Mesenchymal stem cell (in vitro differentiated cells and primary cell): ENCODE data around the gene SCGB1C2.

Source experiments
- DNase-seq: peaks from one replicate; pipeline ENCODE4 v3.0.0-alpha.2; 2013
- H2AFZ ChIP-seq: one replicate; pipeline ENCODE4 v1.6.1; 2013; ENCODE audit warnings: low read depth, mild to moderate bottlenecking, control low read depth, inconsistent platforms, low read length, moderate library complexity
- H2AK5ac ChIP-seq: 2 replicates; pipeline ENCODE4 v1.6.1; 2013; ENCODE audit warnings: low read length, moderate library complexity, mild to moderate bottlenecking, inconsistent platforms; ENCODE audit not compliant: severe bottlenecking
- H2BK120ac ChIP-seq: one replicate; pipeline ENCODE4 v1.6.1; 2013; ENCODE audit warnings: low read depth, mild to moderate bottlenecking, inconsistent platforms, low read length, moderate library complexity
- H2BK12ac ChIP-seq, 2 experiments: one replicate each; pipeline ENCODE4 v1.6.1; 2013; ENCODE audit warnings: inconsistent platforms in 2 of 2, low read length in 2 of 2, mild to moderate bottlenecking in 2 of 2, moderate library complexity in 2 of 2, control low read depth in 1 of 2
- H2BK15ac ChIP-seq: one replicate; pipeline ENCODE4 v1.6.1; 2013; ENCODE audit warnings: mild to moderate bottlenecking, low read depth, inconsistent platforms; ENCODE audit not compliant: poor library complexity, severe bottlenecking
- H2BK5ac ChIP-seq: 2 replicates; pipeline ENCODE4 v1.6.1; 2013; ENCODE audit warnings: low read depth, mild to moderate bottlenecking, low read length, control low read depth, inconsistent platforms; ENCODE audit not compliant: poor library complexity, severe bottlenecking
- H3K14ac ChIP-seq, 2 experiments: one replicate each; pipeline ENCODE4 v1.6.1; 2013; ENCODE audit warnings: inconsistent platforms in 2 of 2, low read length in 2 of 2, control low read depth in 1 of 2, mild to moderate bottlenecking in 1 of 2, moderate library complexity in 1 of 2
- H3K18ac ChIP-seq, 2 experiments: one replicate each; pipeline ENCODE4 v1.6.1; 2013; ENCODE audit warnings: inconsistent platforms in 2 of 2, low read length in 2 of 2, control low read depth in 1 of 2, low read depth in 1 of 2, mild to moderate bottlenecking in 1 of 2
- H3K23ac ChIP-seq, 2 experiments: one replicate each; pipeline ENCODE4 v1.6.1; 2013; ENCODE audit warnings: inconsistent platforms in 2 of 2, low read length in 2 of 2, mild to moderate bottlenecking in 2 of 2, moderate library complexity in 2 of 2, control low read depth in 1 of 2
- H3K27ac ChIP-seq: 2 replicates; pipeline ENCODE4 v1.5.1; 2013; ENCODE audit warnings: mild to moderate bottlenecking, moderate library complexity, low read length, control low read depth, inconsistent platforms; ENCODE audit not compliant: poor library complexity, severe bottlenecking
- H3K27me3 ChIP-seq, 2 experiments: 2 replicates each; pipeline versions ENCODE4 v1.6.1 to v1.7.0; 2013; ENCODE audit warnings: low read length in 2 of 2, mild to moderate bottlenecking in 2 of 2, moderate library complexity in 2 of 2, control low read depth in 1 of 2, inconsistent platforms in 1 of 2; ENCODE audit not compliant: control insufficient read depth in 1 of 2, insufficient read depth in 1 of 2
- H3K36me3 ChIP-seq, 2 experiments: 2 replicates each; pipeline versions ENCODE4 v1.6.1 to v1.7.0; 2013; ENCODE audit warnings: low read length in 2 of 2, control low read depth in 1 of 2, inconsistent platforms in 1 of 2, low read depth in 1 of 2, mild to moderate bottlenecking in 1 of 2; ENCODE audit not compliant: insufficient read depth in 2 of 2, control insufficient read depth in 1 of 2
- H3K4ac ChIP-seq, 2 experiments: one replicate each; pipeline ENCODE4 v1.6.1; 2013; ENCODE audit warnings: inconsistent platforms in 2 of 2, low read length in 2 of 2, mild to moderate bottlenecking in 2 of 2, moderate library complexity in 2 of 2, control low read depth in 1 of 2, low read depth in 1 of 2
- H3K4me1 ChIP-seq: 2 replicates; pipeline ENCODE4 v1.6.1; 2013; ENCODE audit warnings: low read depth, low read length, control low read depth; ENCODE audit not compliant: control insufficient read depth, insufficient read depth
- H3K4me2 ChIP-seq: 2 replicates; pipeline ENCODE4 v1.6.1; 2013; ENCODE audit warnings: low read length, mild to moderate bottlenecking, inconsistent platforms; ENCODE audit not compliant: poor library complexity, severe bottlenecking
- H3K4me3 ChIP-seq, 2 experiments: 2 replicates each; pipeline versions ENCODE4 v1.5.1 to v1.7.0; 2013; ENCODE audit warnings: low read length in 2 of 2, mild to moderate bottlenecking in 2 of 2, control low read depth in 1 of 2, low read depth in 1 of 2; ENCODE audit not compliant: insufficient read depth in 1 of 2
- H3K79me1 ChIP-seq: replicated peaks from 2 replicates; pipeline ENCODE4 v1.6.1; 2013; ENCODE audit warnings: mild to moderate bottlenecking, control low read depth, low read length, inconsistent platforms; ENCODE audit not compliant: poor library complexity, severe bottlenecking
- H3K9ac ChIP-seq: 2 replicates; pipeline ENCODE4 v1.7.0; 2013; ENCODE audit warnings: mild to moderate bottlenecking, low read length, moderate library complexity
- H3K9me3 ChIP-seq: 2 replicates; pipeline ENCODE4 v1.7.0; 2013; ENCODE audit warnings: mild to moderate bottlenecking, low read length; ENCODE audit not compliant: control insufficient read depth
- H4K8ac ChIP-seq: one replicate; pipeline ENCODE4 v1.6.1; 2013; ENCODE audit warnings: inconsistent platforms, mild to moderate bottlenecking, low read length, moderate library complexity
- H4K91ac ChIP-seq: one replicate; pipeline ENCODE4 v1.6.1; 2013; ENCODE audit warnings: mild to moderate bottlenecking, low read length, inconsistent platforms
- WGBS: methylation state at CpG from one replicate; pipeline ENCODE4 v1.1.7; 2013; ENCODE audit warnings: mixed read lengths; 5-methylcytosine and 5-hydroxymethylcytosine counted together

The SCGB1C2 gene

GRCh38 chr17:172401-172800 lies 35.0 kb downstream of the SCGB1C2 start:
- DNase-seq = no peak
- peaks cover 32 to 37% of the 10 kb centered on the region in 2 experiments for H3K27me3 ChIP-seq
- no peak overlapping the region for H3K18ac ChIP-seq
- no peak overlapping the region for H3K14ac ChIP-seq
- H3K4me1 ChIP-seq = peaks cover 2% of the 10 kb centered on the region
- peaks cover 0 to 3% of the 10 kb centered on the region in 2 experiments for H3K36me3 ChIP-seq
- H3K4ac ChIP-seq = no peak overlapping the region
- no peak overlapping the region for H2AFZ ChIP-seq
- no peak overlapping the region for H4K91ac ChIP-seq
- H2AK5ac ChIP-seq = no peak overlapping the region
- H2BK15ac ChIP-seq = no peak overlapping the region
- H3K9ac ChIP-seq = no peak overlapping the region
- H2BK12ac ChIP-seq = no peak overlapping the region
- H3K27ac ChIP-seq = no peak overlapping the region
- no peaks in the 10 kb centered on the region for H3K9me3 ChIP-seq
- H2BK120ac ChIP-seq = no peak overlapping the region
- 90% methylated on average over 10 of the region's 11 CpGs for WGBS
- H3K23ac ChIP-seq = no peak overlapping the region
- no peak overlapping the region for H3K4me3 ChIP-seq
- no peaks in the 10 kb centered on the region for H3K79me1 ChIP-seq
- H4K8ac ChIP-seq = no peak overlapping the region
- no peak overlapping the region for H2BK5ac ChIP-seq
- no peak overlapping the region for H3K4me2 ChIP-seq

GRCh38 chr17:173166-173911 lies 36.0 kb downstream of the SCGB1C2 start:
- Histone ChIP-seq H4K91ac (no peak overlapping the region), H3K36me3 (peaks cover 0 to 3% of the 10 kb centered on the region in 2 experiments), H3K23ac (no peak overlapping the region), H4K8ac (no peak overlapping the region), H2AFZ (no peak overlapping the region), H2BK5ac (no peak overlapping the region), H2BK15ac (no peak overlapping the region), H3K9me3 (no peaks in the 10 kb centered on the region), H3K4me3 (no peak overlapping the region), H3K27me3 (peaks cover 42 to 47% of the 10 kb centered on the region in 2 experiments), H3K4me1 (peaks cover 2% of the 10 kb centered on the region), H3K27ac (no peak overlapping the region), H3K4ac (no peak overlapping the region), H3K4me2 (no peak overlapping the region), H3K18ac (no peak overlapping the region), H3K9ac (no peak overlapping the region), H2BK12ac (no peak overlapping the region), H3K79me1 (no peaks in the 10 kb centered on the region), H2BK120ac (no peak overlapping the region), H3K14ac (no peak overlapping the region), H2AK5ac (no peak overlapping the region)
- 77% methylated on average over 10 of the region's 10 CpGs for WGBS
- no peak for DNase-seq

- WGBS = 78% methylated on average over 3 of the region's 3 CpGs
- DNase-seq = no peak
- H2AFZ ChIP-seq = no peak overlapping the region
- no peak overlapping the region for H3K14ac ChIP-seq
- no peak overlapping the region for H2BK5ac ChIP-seq
- no peak overlapping the region for H2BK15ac ChIP-seq
- H3K27ac ChIP-seq = no peak overlapping the region
- H4K91ac ChIP-seq = no peak overlapping the region
- H3K9me3 ChIP-seq = no peaks in the 10 kb centered on the region
- H3K23ac ChIP-seq = no peak overlapping the region
- H3K4me3 ChIP-seq = no peak overlapping the region
- H2BK120ac ChIP-seq = no peak overlapping the region
- H3K4me2 ChIP-seq = no peak overlapping the region
- no peak overlapping the region for H3K4ac ChIP-seq
- H3K4me1 ChIP-seq = peaks cover 19% of the 10 kb centered on the region
- H4K8ac ChIP-seq = no peak overlapping the region
- H3K79me1 ChIP-seq = no peaks in the 10 kb centered on the region
- no peak overlapping the region for H3K9ac ChIP-seq
- H3K27me3 ChIP-seq = peaks cover 54 to 65% of the 10 kb centered on the region in 2 experiments
- H3K18ac ChIP-seq = no peak overlapping the region
- H2BK12ac ChIP-seq = no peak overlapping the region
- peaks cover 0 to 6% of the 10 kb centered on the region in 2 experiments for H3K36me3 ChIP-seq
- no peak overlapping the region for H2AK5ac ChIP-seq
These were observed 39.8 kb downstream of the SCGB1C2 start for GRCh38 chr17:177155-177554.

DNA sequence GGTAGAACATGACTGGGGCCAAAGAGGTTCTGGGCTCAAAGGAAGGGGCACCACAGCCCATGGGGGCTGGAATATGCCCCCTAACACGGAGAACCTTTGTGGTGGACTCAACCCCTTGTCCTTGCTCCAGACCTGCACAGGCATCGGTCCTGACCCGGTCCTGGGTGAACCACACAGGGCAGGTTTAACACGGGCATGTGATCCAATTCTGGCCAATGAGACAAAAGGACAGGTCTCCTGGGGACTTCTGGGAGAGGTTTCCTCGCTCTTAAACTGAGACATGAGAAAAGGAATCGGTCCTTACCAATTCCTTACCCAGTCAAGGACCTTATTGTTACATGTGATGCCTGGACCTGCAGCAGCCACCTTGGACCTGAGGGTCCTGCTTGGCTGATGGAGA lies 40.4 kb downstream of the SCGB1C2 start:
- H3K4me2 ChIP-seq = no peak overlapping the region
- H3K4me1 ChIP-seq = peaks cover 19% of the 10 kb centered on the region
- no peaks in the 10 kb centered on the region for H3K79me1 ChIP-seq
- no peak overlapping the region for H3K18ac ChIP-seq
- no peaks in the 10 kb centered on the region for H3K9me3 ChIP-seq
- H3K14ac ChIP-seq = no peak overlapping the region
- H3K4ac ChIP-seq = no peak overlapping the region
- no peak overlapping the region for H2BK15ac ChIP-seq
- no peak overlapping the region for H4K8ac ChIP-seq
- H3K27ac ChIP-seq = no peak overlapping the region
- DNase-seq = no peak
- H3K27me3 ChIP-seq = peaks cover 57 to 68% of the 10 kb centered on the region in 2 experiments
- 85% methylated on average over 6 of the region's 6 CpGs for WGBS
- no peak overlapping the region for H2AK5ac ChIP-seq
- no peak overlapping the region for H3K9ac ChIP-seq
- H3K4me3 ChIP-seq = no peak overlapping the region
- H3K23ac ChIP-seq = no peak overlapping the region
- no peak overlapping the region for H2BK5ac ChIP-seq
- no peak overlapping the region for H2BK120ac ChIP-seq
- peaks cover 0 to 6% of the 10 kb centered on the region in 2 experiments for H3K36me3 ChIP-seq
- H2BK12ac ChIP-seq = no peak overlapping the region
- no peak overlapping the region for H4K91ac ChIP-seq
- no peak overlapping the region for H2AFZ ChIP-seq
